SK-N-SH (cell line): ENCODE measurements around the gene PTPRK.

Experiments used
- CHD2 ChIP-seq: fragments of 150-350 bp; IDR thresholded peaks from 2 replicates; pipeline ENCODE4 v1.6.1; 2018; ENCODE audit warnings: low read length; ENCODE audit not compliant: partially characterized antibody
- CTCF ChIP-seq: fragments of 200-600 bp; sonication (generic); IDR thresholded peaks from 2 replicates; pipeline ENCODE4 v1.6.1; 2017; ENCODE audit warnings: antibody characterized with exemption, mild to moderate bottlenecking, moderate library complexity
- EZH2phosphoT487 ChIP-seq: fragments of 200-600 bp; sonication (generic); IDR thresholded peaks from 2 replicates; pipeline ENCODE4 v1.6.1; 2017; ENCODE audit warnings: low read depth, mixed run types, mild to moderate bottlenecking, antibody characterized with exemption, moderate library complexity, borderline replicate concordance
- GATA2 ChIP-seq: sonication (generic); formaldehyde crosslinking; IDR thresholded peaks from 2 replicates; pipeline ENCODE4 v1.5.0; 2020; ENCODE audit warnings: mild to moderate bottlenecking, missing genetic modification reagents
- RAD21 ChIP-seq: IDR thresholded peaks from 2 replicates; pipeline ENCODE4 v1.6.1; 2012; ENCODE audit warnings: mild to moderate bottlenecking, low read length
- TCF12 ChIP-seq: IDR thresholded peaks from 2 replicates; pipeline ENCODE4 v1.4.0; 2012

GRCh38 chr6:128413291-128413690, 107.1 kb downstream of the PTPRK start:
- TF ChIP-seq RAD21 = no peak
- TF ChIP-seq GATA2 (CRISPR knock-in tag) = no peak
- TF ChIP-seq EZH2phosphoT487 = no peak
- no peak for TF ChIP-seq TCF12
- TF ChIP-seq CTCF = no peak
- no peak for TF ChIP-seq CHD2
